Temporal lobe (tissue), 1 donor: ENCODE data around the gene NT5DC3. TPM values are rescaled to one million over a fixed set of nuclear protein-coding genes. Genes with fewer than 3 reads are reported as not detected.

Experiments
- total RNA-seq: library from RNA; depleted of rRNA; stranded (reverse); fragments of >200 nt; gene quantifications from one replicate; pipeline ENCODE4 v1.2.3, GENCODE V29; 2014

The NT5DC3 gene
- total RNA-seq, 1 donor from 2014 or later, result 21.9 TPM

Other genes with a start within 250 kb of the NT5DC3 start
- 162 TPM for gene HSP90B1, start 89.2 kb upstream of the NT5DC3 start, total RNA-seq
- 42.8 TPM for gene TDG, start 124.6 kb upstream of the NT5DC3 start, total RNA-seq
- 9.6 TPM for gene GLT8D2, start 209.0 kb upstream of the NT5DC3 start, total RNA-seq
- gene HCFC2, start 223.3 kb upstream of the NT5DC3 start, total RNA-seq, result 48.4 TPM